HCT116 (cell line): ENCODE measurements around the gene IL1RAPL1. TPM values are rescaled to one million over a fixed set of nuclear protein-coding genes. Genes with fewer than 3 reads are reported as not detected.

ENCODE experiments used
- ATAC-seq: fragments of 200-7000 bp; cut with Tn5 transposase; 2 replicates; pipeline ENCODE4 v1.9.1; 2020; ENCODE audit warnings: mild to moderate bottlenecking, moderate library complexity
- BruUV-seq: library from RNA; stranded (reverse); fragments of 400-500 nt; replicated peaks from 2 replicates; lab custom pipeline; 2021; lab: Mats Ljungman, UMichigan
- CTCF ChIA-PET: fragments of 300-600 bp; sonication (Branson Sonifier 250); formaldehyde crosslinking; loops from one replicate; lab custom pipeline; 2021; ENCODE audit warnings: antibody characterized with exemption; lab: Charles Lee
- POLR2A ChIA-PET: fragments of 300-600, 350-600 bp; sonication (Branson Sonifier 250); formaldehyde crosslinking; loops from one replicate; lab custom pipeline; 2021; ENCODE audit warnings: antibody characterized with exemption; lab: Charles Lee
- RAD21 ChIA-PET, 2 experiments: fragments of 300-600 bp; sonication (Branson Sonifier 250); formaldehyde crosslinking; loops; one replicate each; lab custom pipeline; 2023; ENCODE audit warnings: low total read pairs in 2 of 2; ENCODE audit not compliant: uncharacterized antibody in 2 of 2, unreplicated experiment in 2 of 2, low non-redundant PET in 1 of 2; lab: Charles Lee
- DNase-seq: peaks from one replicate; pipeline ENCODE4 v3.0.0-alpha.2; 2010; ENCODE audit warnings: low read depth, low spot score
- H2AFZ ChIP-seq: fragments of 200-600 bp; shearing (Covaris generic), sonication (generic); 2 replicates; pipeline ENCODE4 v1.6.1; 2017; ENCODE audit warnings: low read depth, mixed run types, mixed read lengths, antibody characterized with exemption, low read length; ENCODE audit not compliant: poor library complexity, severe bottlenecking
- H3K27ac ChIP-seq: 2 replicates; pipeline ENCODE4 v1.5.1; 2012; ENCODE audit warnings: low read depth, low read length
- H3K27me3 ChIP-seq: fragments of 200-600 bp; sonication (generic); 2 replicates; pipeline ENCODE4 v1.6.1; 2016; ENCODE audit warnings: mixed run types, low read length, mixed read lengths; ENCODE audit not compliant: insufficient read depth
- H3K36me3 ChIP-seq, 2 experiments: fragments of 200-500 bp in 1 of 2; fragments of 200-600 bp in 1 of 2; sonication (Bioruptor generic) in 1 of 2; sonication (generic) in 1 of 2; 2 replicates each; pipeline versions ENCODE4 v1.5.1 to v1.6.1; 2014 to 2016; ENCODE audit warnings: low read length in 2 of 2, inconsistent platforms in 1 of 2, mixed read lengths in 1 of 2, mixed run types in 1 of 2; ENCODE audit not compliant: insufficient read depth in 2 of 2, control insufficient read depth in 1 of 2
- H3K4me1 ChIP-seq, 2 experiments: fragments of 200-600 bp in 1 of 2; sonication (generic) in 1 of 2; 2 replicates each; pipeline versions ENCODE4 v1.5.1 to v1.6.1; 2012 to 2017; ENCODE audit warnings: low read length in 2 of 2, inconsistent platforms in 1 of 2, mild to moderate bottlenecking in 1 of 2, mixed read lengths in 1 of 2, mixed run types in 1 of 2, moderate library complexity in 1 of 2; ENCODE audit not compliant: insufficient read depth in 2 of 2, control insufficient read depth in 1 of 2
- H3K4me2 ChIP-seq: fragments of 200-600 bp; sonication (generic); 2 replicates; pipeline ENCODE4 v1.6.1; 2017; ENCODE audit warnings: mixed run types, low read length, mixed read lengths
- H3K4me3 ChIP-seq, 2 experiments: fragments of 200-600 bp in 1 of 2; sonication (generic) in 1 of 2; replicated peaks in 1 of 2; 2 replicates each; pipeline ENCODE4 v1.5.1; 2011 to 2016; ENCODE audit warnings: low read length in 2 of 2, control low read depth in 1 of 2, low read depth in 1 of 2, mild to moderate bottlenecking in 1 of 2, mixed read lengths in 1 of 2, mixed run types in 1 of 2
- H3K79me2 ChIP-seq: fragments of 200-600 bp; sonication (generic); 2 replicates; pipeline ENCODE4 v1.6.1; 2017; ENCODE audit warnings: mild to moderate bottlenecking, mixed run types, low read length, moderate library complexity, mixed read lengths; ENCODE audit not compliant: insufficient read depth
- H3K9ac ChIP-seq: fragments of 200-600 bp; sonication (generic); 2 replicates; pipeline ENCODE4 v1.6.1; 2016; ENCODE audit warnings: low read length, mixed read lengths
- H3K9me2 ChIP-seq: fragments of 200-600 bp; sonication (generic), shearing (Covaris generic); 2 replicates; pipeline ENCODE4 v1.6.1; 2017; ENCODE audit warnings: mixed run types, mild to moderate bottlenecking, moderate library complexity; ENCODE audit not compliant: insufficient read depth
- H3K9me3 ChIP-seq, 2 experiments: fragments of 200-500 bp in 1 of 2; fragments of 200-600 bp in 1 of 2; sonication (Bioruptor generic) in 1 of 2; sonication (generic) in 1 of 2; 2 replicates each; pipeline ENCODE4 v1.6.1; 2014 to 2017; ENCODE audit warnings: low read length in 2 of 2, mixed read lengths in 2 of 2, inconsistent platforms in 1 of 2, low read depth in 1 of 2, mild to moderate bottlenecking in 1 of 2, mixed run types in 1 of 2, moderate library complexity in 1 of 2; ENCODE audit not compliant: control insufficient read depth in 1 of 2, insufficient read depth in 1 of 2
- H4K20me1 ChIP-seq: fragments of 200-600 bp; sonication (generic), shearing (Covaris generic); 2 replicates; pipeline ENCODE4 v1.6.1; 2017; ENCODE audit warnings: mixed run types, mild to moderate bottlenecking, moderate library complexity; ENCODE audit not compliant: insufficient read depth
- ATF3 ChIP-seq: IDR thresholded peaks from 2 replicates; pipeline ENCODE4 v1.6.1; 2012
- CBX3 ChIP-seq: IDR thresholded peaks from 2 replicates; pipeline ENCODE4 v1.6.1; 2012; ENCODE audit warnings: low read depth
- EGR1 ChIP-seq: IDR thresholded peaks from 2 replicates; pipeline ENCODE4 v1.6.1; 2012; ENCODE audit warnings: low read depth
- EZH2 ChIP-seq: fragments of 200-600 bp; sonication (generic); IDR thresholded peaks from 2 replicates; pipeline ENCODE4 v1.6.1; 2017; ENCODE audit warnings: antibody characterized with exemption, mixed run types
- EZH2phosphoT487 ChIP-seq: fragments of 200-600 bp; IDR thresholded peaks from 2 replicates; pipeline ENCODE4 v1.6.1; 2018; ENCODE audit warnings: antibody characterized with exemption, borderline replicate concordance
- FOSL1 ChIP-seq: IDR thresholded peaks from 2 replicates; pipeline ENCODE4 v1.6.1; 2012; ENCODE audit warnings: low read depth
- MAX ChIP-seq: IDR thresholded peaks from 2 replicates; pipeline ENCODE4 v1.6.1; 2012
- POLR2A ChIP-seq: IDR thresholded peaks from 2 replicates; pipeline ENCODE4 v1.7.0; 2011; ENCODE audit warnings: borderline replicate concordance; ENCODE audit not compliant: insufficient read depth, insufficient read length; ENCODE audit errors: extremely low read depth
- RAD21 ChIP-seq: IDR thresholded peaks from 2 replicates; pipeline ENCODE4 v1.6.1; 2012; ENCODE audit warnings: low read depth, mild to moderate bottlenecking
- REST ChIP-seq: IDR thresholded peaks from 2 replicates; pipeline ENCODE4 v1.6.1; 2012; ENCODE audit warnings: low read depth
- SRF ChIP-seq: IDR thresholded peaks from 2 replicates; pipeline ENCODE4 v1.6.1; 2012; ENCODE audit warnings: low read depth
- TCF7L2 ChIP-seq: IDR thresholded peaks from 2 replicates; pipeline ENCODE4 v1.7.0; 2011; ENCODE audit warnings: borderline replicate concordance, inconsistent platforms; ENCODE audit not compliant: insufficient read depth, insufficient read length; ENCODE audit errors: extremely low read depth
- YY1 ChIP-seq: IDR thresholded peaks from 2 replicates; pipeline ENCODE4 v1.6.1; 2011; ENCODE audit warnings: low read length, low read depth, moderate library complexity, mild to moderate bottlenecking; ENCODE audit not compliant: insufficient replicate concordance; ENCODE audit errors: extremely low read depth
- ZBTB33 ChIP-seq: IDR thresholded peaks from 2 replicates; pipeline ENCODE4 v1.6.1; 2011; ENCODE audit warnings: mild to moderate bottlenecking, low read length, moderate library complexity; ENCODE audit not compliant: insufficient replicate concordance; ENCODE audit errors: extremely low read depth
- ZNF274 ChIP-seq: fragments of 200-500 bp; sonication (Bioruptor generic); IDR thresholded peaks from 2 replicates; pipeline ENCODE4 v1.6.1; 2014; ENCODE audit warnings: mild to moderate bottlenecking, low read depth, low read length, inconsistent platforms
- intact Hi-C: fragments of 100-400 bp; cut with micrococcal nuclease; formaldehyde crosslinking; loops from 2 replicates; pipeline ENCODE4 v1.10.0; 2022
- total RNA-seq: library from RNA; stranded (reverse); gene quantifications from one replicate; pipeline ENCODE4 v1.2.1, GENCODE V29; 2021; ENCODE audit not compliant: unreplicated experiment

The IL1RAPL1 gene
- total RNA-seq, 1 experiment from 2014 or later: 2.8 TPM

- TF ChIP-seq MAX: no peak
- no peak for TF ChIP-seq REST
- no peak for TF ChIP-seq ZNF274
- no peak for TF ChIP-seq FOSL1
- no peak for TF ChIP-seq CBX3
- no peak for TF ChIP-seq SRF
- TF ChIP-seq POLR2A: no peak
- no peak for TF ChIP-seq EGR1
- Histone ChIP-seq H2AFZ (no peak overlapping the region), H3K4me1 (no peaks in the 10 kb centered on the region), H4K20me1 (no peaks in the 10 kb centered on the region), H3K27ac (no peak overlapping the region), H3K27me3 (no peaks in the 10 kb centered on the region), H3K4me2 (no peak overlapping the region), H3K9ac (no peak overlapping the region), H3K36me3 (no peaks in the 10 kb centered on the region), H3K4me3 (no peak overlapping the region), H3K9me2 (no peaks in the 10 kb centered on the region), H3K79me2 (no peaks in the 10 kb centered on the region), H3K9me3 (no peaks in the 10 kb centered on the region)
- ChIA-PET RAD21 (no interaction called here), POLR2A (no interaction called here), CTCF (no interaction called here)
- no peak for DNase-seq
- no TSS peak for BruUV-seq
- no peak for ATAC-seq
- intact Hi-C loops: no loop called here
Observed at GRCh38 chrX:29581223-29581622, 994.0 kb downstream of the IL1RAPL1 start.

- H3K4me2 ChIP-seq: no peak overlapping the region
- no peak overlapping the region for H2AFZ ChIP-seq
- ATAC-seq (no peak), DNase-seq (no peak)
- TF ChIP-seq TCF7L2: no peak
- TF ChIP-seq FOSL1: no peak
- no peak for TF ChIP-seq RAD21
- TF ChIP-seq ZBTB33: no peak
- TF ChIP-seq ATF3: no peak
- no peak for TF ChIP-seq EZH2
- TF ChIP-seq MAX: no peak
- TF ChIP-seq YY1: no peak
- TF ChIP-seq ZNF274: no peak
- TF ChIP-seq POLR2A: no peak
- no peak for TF ChIP-seq EZH2phosphoT487
- no peaks in the 10 kb centered on the region for H3K79me2 ChIP-seq
- no peaks in the 10 kb centered on the region for H3K9me3 ChIP-seq
- H3K4me3 ChIP-seq: no peak overlapping the region
- H3K27me3 ChIP-seq: no peaks in the 10 kb centered on the region
- RAD21 ChIA-PET: no interaction called here
- H3K4me1 ChIP-seq: no peaks in the 10 kb centered on the region
- intact Hi-C loops: no loop called here
- H3K9me2 ChIP-seq: no peaks in the 10 kb centered on the region
- H3K36me3 ChIP-seq: no peaks in the 10 kb centered on the region
- POLR2A ChIA-PET: no interaction called here
- H4K20me1 ChIP-seq: no peaks in the 10 kb centered on the region
- CTCF ChIA-PET: no interaction called here
- H3K9ac ChIP-seq: no peak overlapping the region
- no peak overlapping the region for H3K27ac ChIP-seq
- BruUV-seq: no TSS peak
Observed at GRCh38 chrX:29587107-29587506, 999.9 kb downstream of the IL1RAPL1 start.
